Heart right ventricle (tissue), 16 donors: ENCODE results near the gene RBPMS2. TPM values are rescaled to one million over a fixed set of nuclear protein-coding genes. Genes with fewer than 3 reads are reported as not detected.
"Not testable (repeated sequence)": the region's sequence is repeated elsewhere in the genome, so short reads cannot be mapped to it uniquely, and the experiment has no call there.

Experiments used
- ATAC-seq, 8 donors: fragments of 200-7000 bp; cut with Tn5 transposase; one replicate each; pipeline ENCODE4 v1.9.1; 2020; ENCODE audit warnings: mild to moderate bottlenecking in 8 of 8, moderate library complexity in 8 of 8, moderate number of reproducible peaks in 1 of 8
- DNase-seq, 2 donors: peaks; one replicate each; pipeline ENCODE4 v3.0.0-alpha.2; 2020
- H3K27ac ChIP-seq, 10 donors: fragments of 200-600 bp; sonication (generic) in 2 of 10; one replicate each; pipeline versions ENCODE4 v1.5.0 to v1.8.0; 2020 to 2022; ENCODE audit warnings: mild to moderate bottlenecking in 3 of 10
- H3K27me3 ChIP-seq, 7 donors: fragments of 200-600 bp; one replicate each; pipeline ENCODE4 v1.8.0; 2021 to 2022; ENCODE audit warnings: mild to moderate bottlenecking in 2 of 7
- H3K36me3 ChIP-seq, 9 donors: fragments of 200-600 bp; sonication (generic) in 1 of 9; one replicate each; pipeline versions ENCODE4 v1.5.0 to v1.8.0; 2020 to 2022; ENCODE audit warnings: mild to moderate bottlenecking in 2 of 9
- H3K4me1 ChIP-seq, 9 donors: fragments of 200-600 bp; sonication (generic) in 1 of 9; one replicate each; pipeline versions ENCODE4 v1.5.0 to v1.8.0; 2020 to 2022; ENCODE audit warnings: mild to moderate bottlenecking in 4 of 9
- H3K4me3 ChIP-seq, 10 donors: fragments of 200-600 bp; sonication (generic) in 2 of 10; one replicate each; pipeline versions ENCODE4 v1.5.0 to v1.8.0; 2020 to 2022; ENCODE audit warnings: mild to moderate bottlenecking in 7 of 10, moderate library complexity in 2 of 10
- H3K9me3 ChIP-seq, 11 donors: fragments of 200-600 bp in 10 of 11; sonication (generic) in 2 of 11; one replicate each; pipeline versions ENCODE4 v1.5.0 to v1.8.0; 2013 to 2022; ENCODE audit warnings: mild to moderate bottlenecking in 2 of 11, control low read depth in 1 of 11, moderate library complexity in 1 of 11
- WGBS, 2 donors: extraction: QIAGEN DNeasy Blood & Tissue Kit; methylation state at CpG; one replicate each; pipeline ENCODE4 v1.1.7; 2013; ENCODE audit warnings: inconsistent platforms in 1 of 2; 5-methylcytosine and 5-hydroxymethylcytosine counted together
- intact Hi-C, 10 donors: fragments of 100-400 bp; cut with DNase I; formaldehyde crosslinking; loops; one replicate each; pipeline versions ENCODE4 v1.11.1 to v1.14.2; 2022
- polyA plus RNA-seq, 2 donors: library from polyadenylated mRNA; stranded (reverse); fragments of 200-250 nt; gene quantifications; one replicate each; pipeline ENCODE4 v1.2.3, GENCODE V29; 2013
- total RNA-seq, 10 donors: library from RNA; stranded (reverse); fragmentation: NEBNext Ultra II Directional in 3 of 10; extraction: Animal tissue kit (Norgen Biotek cat#: 25700) in 3 of 10; gene quantifications; one replicate each; pipeline versions ENCODE4 v1.2.1 to v1.2.4, GENCODE V29; 2021 to 2023
- TF ChIP-seq, protein P1 (sequence below), 9 donors: fragments of 200-600 bp; sonication (generic) in 2 of 9; IDR thresholded peaks; one replicate each; pipeline versions ENCODE4 v1.5.0 to v1.8.0; 2021 to 2022; ENCODE audit warnings: antibody characterized with exemption in 9 of 9, mild to moderate bottlenecking in 5 of 9, moderate library complexity in 1 of 9
- donor health status: Arrhythmogenic right ventricular cardiomyopathy.
- donor health status: ischemic (EF 13 %, LVEDD 7.1; RV severe dilation, severe dysfunction).
- donor health status: healthy with polysubstance abuse.
- donor health status: DM: no; HTN: yes; CAD: no.
- donor health status: DM: no; HTN: no; CAD: no.
- donor health status: ischemic (EF 25% LVEDD 6.9; RV normal size, moderate dysfunction).
- donor health status: ischemic (EF 25% LVEDD 5.7; RV mildly dilated, moderate dysfunction).
- donor health status: healthy.
- donor health status: DM: yes; HTN: yes; CAD: no.
- donor health status: Ischemic cardiomyopathy.
- donor health status: ischemic (EF 35%, LVEDD 5.7; RV mildly dilated, moderate dysfunction).
- donor health status: nonischemic (EF 11% LVEDD 7.7; RV severe dilation, severe dysfunction).
- donor health status: DM: yes; HTN: yes; CAD: no.
- donor health status: PGD.
- donor health status: ischemic (EF 29% LVEDD 5.4; RV normal size, mild dysfunction).
- donor health status: nonischemic (EF 23%, LVEDD 6.1; RV moderate dilation, normal function).

RBPMS2 gene
- total and polyA plus RNA-seq, 12 donors: 177 to 310 (median 213) TPM

DNA sequence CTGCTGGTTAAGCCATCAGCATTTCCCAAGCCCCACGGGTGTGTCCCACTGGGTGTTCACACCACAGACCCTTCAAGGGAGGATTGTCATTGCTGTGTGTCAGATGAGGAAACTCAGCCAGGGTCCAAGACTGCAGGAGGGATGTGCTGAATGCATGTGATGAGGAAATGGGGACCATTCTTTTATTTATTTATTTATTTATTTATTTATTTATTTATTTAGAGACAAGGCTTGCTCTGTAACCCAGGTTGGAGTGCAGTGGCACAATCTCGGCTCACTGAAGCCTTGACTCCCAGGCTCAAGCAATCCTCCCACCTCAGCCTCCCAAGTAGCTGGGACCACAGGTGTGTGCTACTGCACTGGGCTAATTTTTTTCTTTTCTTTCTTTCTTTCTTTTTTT, 29.2 kb upstream of the RBPMS2 start:
- TF ChIP-seq, protein P1, sequence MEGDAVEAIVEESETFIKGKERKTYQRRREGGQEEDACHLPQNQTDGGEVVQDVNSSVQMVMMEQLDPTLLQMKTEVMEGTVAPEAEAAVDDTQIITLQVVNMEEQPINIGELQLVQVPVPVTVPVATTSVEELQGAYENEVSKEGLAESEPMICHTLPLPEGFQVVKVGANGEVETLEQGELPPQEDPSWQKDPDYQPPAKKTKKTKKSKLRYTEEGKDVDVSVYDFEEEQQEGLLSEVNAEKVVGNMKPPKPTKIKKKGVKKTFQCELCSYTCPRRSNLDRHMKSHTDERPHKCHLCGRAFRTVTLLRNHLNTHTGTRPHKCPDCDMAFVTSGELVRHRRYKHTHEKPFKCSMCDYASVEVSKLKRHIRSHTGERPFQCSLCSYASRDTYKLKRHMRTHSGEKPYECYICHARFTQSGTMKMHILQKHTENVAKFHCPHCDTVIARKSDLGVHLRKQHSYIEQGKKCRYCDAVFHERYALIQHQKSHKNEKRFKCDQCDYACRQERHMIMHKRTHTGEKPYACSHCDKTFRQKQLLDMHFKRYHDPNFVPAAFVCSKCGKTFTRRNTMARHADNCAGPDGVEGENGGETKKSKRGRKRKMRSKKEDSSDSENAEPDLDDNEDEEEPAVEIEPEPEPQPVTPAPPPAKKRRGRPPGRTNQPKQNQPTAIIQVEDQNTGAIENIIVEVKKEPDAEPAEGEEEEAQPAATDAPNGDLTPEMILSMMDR (IDR thresholded peaks at IDR 0.05): no peak
- no peak overlapping the region for H3K4me3 ChIP-seq
- H3K36me3 ChIP-seq: no peaks in the 10 kb centered on the region
- ATAC-seq (no peak), DNase-seq (no peak)
- 43 to 70% methylated on average over 2 of the region's 2 CpGs for WGBS, 2 donors
- intact Hi-C loops: loop anchor here in 2 of 10 donors (5.0 kb wide), 2 partner anchors 62 to 117 kb away; no protein-coding TSS in a partner anchor
- peak overlapping the region in 8 of 10 donors; percentile 21 to 86 (median 62) for H3K27ac ChIP-seq
- peaks cover 0 to 32% (median 14%) of the 10 kb centered on the region in 9 donors for H3K4me1 ChIP-seq
- peaks cover 0 to 5% (median 0%) of the 10 kb centered on the region in 7 donors for H3K27me3 ChIP-seq
- H3K9me3 ChIP-seq: no peaks in the 10 kb centered on the region

DNA sequence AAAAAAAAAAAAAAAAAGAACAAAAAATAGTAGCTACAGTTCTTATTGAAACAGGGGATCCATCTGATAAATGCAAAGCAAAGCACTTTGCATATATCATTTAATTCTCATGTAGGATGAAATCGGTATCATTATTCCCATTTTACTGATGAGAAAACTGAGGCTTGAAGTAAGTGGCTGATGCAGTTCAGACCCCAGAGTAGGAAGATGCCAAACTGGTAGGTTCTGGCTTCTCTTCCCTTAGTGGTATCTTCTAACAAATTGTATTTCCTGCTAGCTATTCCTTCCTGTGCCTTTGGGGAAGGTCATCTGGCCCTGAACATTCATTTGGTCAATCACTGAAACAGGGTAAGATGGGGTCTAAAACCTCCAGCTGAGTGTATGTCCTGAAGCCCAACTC, 28.1 kb upstream of the RBPMS2 start:
- intact Hi-C loops: no loop called here
- TF ChIP-seq, protein P1 (IDR thresholded peaks at IDR 0.05): no peak
- H3K36me3 ChIP-seq: no peaks in the 10 kb centered on the region
- 91 to 95% methylated on average over 1 of the region's 1 CpG for whole genome bisulfite sequencing, 2 donors
- H3K9me3 ChIP-seq: no peaks in the 10 kb centered on the region
- H3K4me3 ChIP-seq: no peak overlapping the region
- no peaks in the 10 kb centered on the region for H3K27me3 ChIP-seq
- peaks cover 0 to 31% (median 14%) of the 10 kb centered on the region in 9 donors for H3K4me1 ChIP-seq
- DNase-seq: no peak
- no peak for ATAC-seq
- peak overlapping the region in 8 of 10 donors; percentile 0 to 86 (median 62) for H3K27ac ChIP-seq

DNA sequence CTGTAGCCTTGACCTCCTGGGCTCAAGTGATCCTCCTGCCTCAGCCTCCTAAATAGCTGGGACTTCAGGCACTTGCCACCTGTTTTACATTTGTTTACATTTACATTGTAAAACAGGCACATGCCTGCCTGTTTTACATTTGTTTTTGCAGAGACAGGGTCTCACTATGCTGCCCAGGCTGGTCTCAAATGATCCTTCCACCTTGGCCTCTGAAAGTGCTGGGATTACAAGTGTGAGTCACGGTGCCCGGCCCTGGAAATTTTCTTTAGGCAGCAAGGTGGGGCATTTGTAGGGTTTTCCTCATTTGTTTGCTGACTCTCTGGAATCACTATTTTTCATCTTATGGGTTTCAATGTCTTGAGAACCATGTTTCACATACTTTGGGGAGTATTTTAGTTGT, 25.1 kb upstream of the RBPMS2 start:
- peaks cover 0 to 31% (median 6%) of the 10 kb centered on the region in 9 donors for H3K4me1 ChIP-seq
- ATAC-seq: no peak
- H3K9me3 ChIP-seq: no peaks in the 10 kb centered on the region
- no peak overlapping the region for H3K4me3 ChIP-seq
- no peaks in the 10 kb centered on the region for H3K36me3 ChIP-seq
- no peaks in the 10 kb centered on the region for H3K27me3 ChIP-seq
- 94 to 95% methylated on average over 2 of the region's 2 CpGs for WGBS, 2 donors
- TF ChIP-seq, protein P1 (IDR thresholded peaks at IDR 0.05): no peak
- intact Hi-C loops: no loop called here
- peak overlapping the region in 6 of 10 donors; percentile 31 to 88 (median 82) for H3K27ac ChIP-seq
- DNase-seq: no peak

DNA sequence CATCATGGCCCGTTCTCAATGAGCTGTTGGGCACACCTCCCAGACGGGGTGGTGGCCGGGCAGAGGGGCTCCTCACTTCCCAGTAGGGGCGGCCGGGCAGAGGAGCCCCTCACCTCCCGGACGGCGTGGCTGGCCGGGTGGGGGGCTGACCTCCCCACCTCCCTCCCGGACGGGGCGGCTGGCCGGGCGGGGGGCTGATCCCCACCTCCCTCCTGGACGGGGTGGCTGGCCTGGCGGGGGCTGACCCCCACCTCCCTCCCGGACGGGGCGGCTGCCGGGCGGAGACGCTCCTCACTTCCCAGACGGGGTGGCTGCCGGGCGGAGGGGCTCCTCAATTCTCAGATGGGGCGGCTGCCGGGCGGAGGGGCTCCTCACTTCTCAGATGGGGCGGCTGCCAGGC, 23.5 kb upstream of the RBPMS2 start:
- whole genome bisulfite sequencing, 2 donors: 92 to 94% methylated on average over 13 to 23 of the region's 29 CpGs
- H3K27me3 ChIP-seq, H3K9me3 ChIP-seq, H3K27ac ChIP-seq, H3K4me3 ChIP-seq, intact Hi-C loops, H3K36me3 ChIP-seq, ATAC-seq, DNase-seq: not testable (repeated sequence)
- peaks cover 0 to 25% (median 6%) of the 10 kb centered on the region in 9 donors for H3K4me1 ChIP-seq

DNA sequence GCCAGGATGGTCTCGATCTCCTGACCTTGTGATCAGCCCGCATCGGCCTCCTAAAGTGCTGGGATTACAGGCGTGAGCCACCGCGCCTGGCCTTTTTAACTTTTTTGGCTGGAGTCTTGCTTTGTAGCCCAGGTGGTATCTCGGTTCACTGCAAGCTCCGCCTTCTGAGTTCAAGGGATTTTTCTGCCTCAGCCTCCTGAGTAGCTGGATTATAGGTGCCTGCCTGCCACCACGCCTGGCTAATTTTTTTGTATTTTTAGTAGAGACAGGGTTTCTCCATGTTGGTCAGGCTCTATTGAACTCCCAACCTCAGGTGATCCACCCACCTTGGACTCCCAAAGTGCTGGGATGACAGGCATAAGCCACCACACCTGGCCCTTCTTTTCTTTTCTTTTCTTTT, 20.5 kb upstream of the RBPMS2 start:
- intact Hi-C loops: not testable (repeated sequence)

DNA sequence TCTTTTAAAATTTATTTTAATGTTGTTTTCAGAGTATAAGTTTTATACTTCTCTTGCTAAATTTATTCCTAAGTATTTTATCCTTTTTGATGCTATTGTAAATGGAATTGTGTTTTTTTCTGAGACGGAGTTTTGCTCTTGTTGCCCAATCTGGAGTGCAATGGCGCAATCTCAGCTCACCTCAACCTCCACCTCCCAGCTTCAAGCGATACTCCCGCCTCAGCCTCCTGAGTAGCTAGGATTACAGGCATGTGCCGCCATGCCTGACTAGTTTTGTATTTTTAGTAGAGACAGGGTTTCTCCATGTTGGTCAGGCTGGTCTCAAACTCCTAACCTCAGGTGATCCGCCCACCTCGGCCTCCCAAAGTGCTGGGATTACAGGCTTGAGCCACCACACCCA, 19.9 kb upstream of the RBPMS2 start:
- WGBS, 2 donors: 93 to 96% methylated on average over 7 of the region's 7 CpGs
- H3K36me3 ChIP-seq, H3K27ac ChIP-seq, ATAC-seq, H3K4me1 ChIP-seq, DNase-seq, H3K27me3 ChIP-seq, H3K4me3 ChIP-seq, intact Hi-C loops, H3K9me3 ChIP-seq: not testable (repeated sequence)

More for the DNA sequence above, 20.5 kb upstream of the RBPMS2 start:
- not testable (repeated sequence) for H3K27ac ChIP-seq, DNase-seq, H3K9me3 ChIP-seq, H3K4me1 ChIP-seq, H3K27me3 ChIP-seq, ATAC-seq, H3K36me3 ChIP-seq, H3K4me3 ChIP-seq
- WGBS, 2 donors: 93 to 95% methylated on average over 9 of the region's 9 CpGs
